Neural cell (in vitro differentiated cells): ENCODE measurements around the gene CAMK2G. TPM values are rescaled to one million over a fixed set of nuclear protein-coding genes. Genes with fewer than 3 reads are reported as not detected.

Experiments
- H2AFZ ChIP-seq: fragments of 200-600, 300-800 bp; sonication (generic), shearing (Covaris generic); 2 replicates; pipeline ENCODE4 v1.6.0; 2014; ENCODE audit warnings: low read depth, mild to moderate bottlenecking, antibody characterized with exemption, low read length, moderate library complexity
- H3F3A ChIP-seq: fragments of 200-600 bp; shearing (Covaris generic); 2 replicates; pipeline ENCODE4 v1.6.1; 2016; ENCODE audit warnings: mild to moderate bottlenecking, moderate library complexity, mixed read lengths, antibody characterized with exemption, low read length; ENCODE audit not compliant: insufficient read depth, poor library complexity, severe bottlenecking
- H3K27ac ChIP-seq: fragments of 200-600, 300-800 bp; sonication (generic), shearing (Covaris generic); 2 replicates; pipeline ENCODE4 v1.5.1; 2014; ENCODE audit warnings: mild to moderate bottlenecking, low read length, moderate library complexity
- H3K27me3 ChIP-seq: fragments of 300-800, 200-600 bp; sonication (generic), shearing (Covaris generic); 2 replicates; pipeline ENCODE4 v1.6.0; 2014; ENCODE audit warnings: mild to moderate bottlenecking, low read depth, low read length, moderate library complexity; ENCODE audit not compliant: insufficient read depth
- H3K36me3 ChIP-seq: fragments of 300-800, 200-600 bp; sonication (generic), shearing (Covaris generic); 2 replicates; pipeline ENCODE4 v1.5.1; 2014; ENCODE audit warnings: mild to moderate bottlenecking, antibody characterized with exemption, low read length, moderate library complexity; ENCODE audit not compliant: insufficient read depth
- H3K4me2 ChIP-seq: fragments of 300-800, 200-600 bp; sonication (generic), shearing (Covaris generic); 2 replicates; pipeline ENCODE4 v1.6.0; 2014; ENCODE audit warnings: mild to moderate bottlenecking, low read length
- H3K4me3 ChIP-seq: fragments of 300-800, 200-600 bp; sonication (generic), shearing (Covaris generic); 2 replicates; pipeline ENCODE4 v1.5.1; 2014; ENCODE audit warnings: mild to moderate bottlenecking, low read length, moderate library complexity
- H3K79me2 ChIP-seq: fragments of 200-600 bp; shearing (Covaris generic); replicated peaks from 2 replicates; pipeline ENCODE4 v1.6.0; 2014; ENCODE audit warnings: mild to moderate bottlenecking, low read length, moderate library complexity; ENCODE audit not compliant: insufficient read depth
- H3K9ac ChIP-seq: fragments of 300-800, 200-600 bp; sonication (generic), shearing (Covaris generic); 2 replicates; pipeline ENCODE4 v1.6.1; 2016; ENCODE audit warnings: mild to moderate bottlenecking, low read length, mixed read lengths
- H3K9me2 ChIP-seq: fragments of 200-600 bp; shearing (Covaris generic); 2 replicates; pipeline ENCODE4 v1.6.1; 2016; ENCODE audit warnings: mild to moderate bottlenecking, low read length, mixed read lengths; ENCODE audit not compliant: insufficient read depth
- H3K9me3 ChIP-seq: fragments of 200-600, 300-800 bp; sonication (generic), shearing (Covaris generic); 2 replicates; pipeline ENCODE4 v1.6.1; 2016; ENCODE audit warnings: mild to moderate bottlenecking, mixed run types, low read length, moderate library complexity, mixed read lengths
- H4K20me1 ChIP-seq: fragments of 200-600 bp; shearing (Covaris generic); 2 replicates; pipeline ENCODE4 v1.6.1; 2016; ENCODE audit warnings: mild to moderate bottlenecking, mixed run types; ENCODE audit not compliant: insufficient read depth
- CTCF ChIP-seq: fragments of 450-650 bp; IDR thresholded peaks from 2 replicates; pipeline ENCODE4 v1.5.1; 2014; ENCODE audit warnings: antibody characterized with exemption, mild to moderate bottlenecking, moderate library complexity; ENCODE audit not compliant: poor library complexity, severe bottlenecking
- EP300 ChIP-seq: fragments of 450-650 bp; conservative IDR thresholded peaks from 2 replicates; pipeline ENCODE4 v1.6.1; 2014; ENCODE audit warnings: antibody characterized with exemption, mild to moderate bottlenecking, moderate library complexity; ENCODE audit not compliant: poor library complexity, severe bottlenecking
- EZH2 ChIP-seq: fragments of 200-600, 300-800 bp; shearing (Covaris generic), sonication (generic); IDR thresholded peaks from 2 replicates; pipeline ENCODE4 v1.6.1; 2014; ENCODE audit warnings: antibody characterized with exemption, low read length, borderline replicate concordance, mild to moderate bottlenecking; ENCODE audit not compliant: insufficient read depth, poor library complexity, severe bottlenecking
- MXI1 ChIP-seq: fragments of 450-650 bp; conservative IDR thresholded peaks from 2 replicates; pipeline ENCODE4 v1.6.1; 2014; ENCODE audit warnings: antibody characterized with exemption, mild to moderate bottlenecking; ENCODE audit not compliant: poor library complexity, severe bottlenecking
- POLR2AphosphoS5 ChIP-seq: IDR thresholded peaks from 2 replicates; pipeline ENCODE4 v1.6.1; 2012
- RAD21 ChIP-seq: fragments of 450-650 bp; conservative IDR thresholded peaks from 2 replicates; pipeline ENCODE4 v1.6.1; 2014; ENCODE audit warnings: antibody characterized with exemption, mild to moderate bottlenecking, moderate library complexity
- REST ChIP-seq: IDR thresholded peaks from 2 replicates; pipeline ENCODE4 v1.6.1; 2012; ENCODE audit warnings: borderline replicate concordance
- SMC3 ChIP-seq: fragments of 450-650 bp; conservative IDR thresholded peaks from 2 replicates; pipeline ENCODE4 v1.6.1; 2014; ENCODE audit warnings: antibody characterized with exemption, mild to moderate bottlenecking, moderate library complexity; ENCODE audit not compliant: poor library complexity
- TAF1 ChIP-seq: IDR thresholded peaks from 2 replicates; pipeline ENCODE4 v1.6.1; 2012; ENCODE audit warnings: low read depth
- polyA plus RNA-seq: library from polyadenylated mRNA; depleted of rRNA; stranded (reverse); fragments of >200 nt; gene quantifications from 2 replicates; pipeline ENCODE4 v1.2.3, GENCODE V29; 2014

CAMK2G gene
- polyA plus RNA-seq, 1 donor from 2014 or later, result 55.4 TPM

- Histone ChIP-seq H3K27ac (no peak overlapping the region), H3K9me2 (no peaks in the 10 kb centered on the region), H3K9ac (no peak overlapping the region), H3K79me2 (no peaks in the 10 kb centered on the region), H3K9me3 (no peaks in the 10 kb centered on the region), H2AFZ (no peak overlapping the region), H4K20me1 (no peaks in the 10 kb centered on the region), H3K36me3 (no peaks in the 10 kb centered on the region), H3F3A (no peaks in the 10 kb centered on the region), H3K4me2 (no peak overlapping the region), H3K27me3 (no peaks in the 10 kb centered on the region), H3K4me3 (no peak overlapping the region)
- no peak for TF ChIP-seq POLR2AphosphoS5
- TF ChIP-seq SMC3, result no peak
- no peak for TF ChIP-seq CTCF
- TF ChIP-seq TAF1, result no peak
- no peak for TF ChIP-seq REST
- TF ChIP-seq EP300, result no peak
- no peak for TF ChIP-seq EZH2
- no peak for TF ChIP-seq RAD21
- no peak for TF ChIP-seq MXI1
These were observed 21.2 kb downstream of the CAMK2G start for GRCh38 chr10:73853196-73853595.

- Histone ChIP-seq H3K27me3 (no peaks in the 10 kb centered on the region), H3F3A (no peaks in the 10 kb centered on the region), H3K27ac (no peak overlapping the region), H3K9me2 (no peaks in the 10 kb centered on the region), H2AFZ (no peak overlapping the region), H4K20me1 (no peaks in the 10 kb centered on the region), H3K9me3 (no peaks in the 10 kb centered on the region), H3K4me3 (no peak overlapping the region), H3K36me3 (no peaks in the 10 kb centered on the region), H3K9ac (no peak overlapping the region), H3K79me2 (no peaks in the 10 kb centered on the region), H3K4me2 (no peak overlapping the region)
- TF ChIP-seq RAD21, result no peak
- TF ChIP-seq CTCF, result no peak
- no peak for TF ChIP-seq EZH2
- no peak for TF ChIP-seq POLR2AphosphoS5
- no peak for TF ChIP-seq TAF1
- TF ChIP-seq EP300, result no peak
- no peak for TF ChIP-seq SMC3
- TF ChIP-seq MXI1, result no peak
- TF ChIP-seq REST, result no peak
These were observed 23.4 kb downstream of the CAMK2G start for GRCh38 chr10:73850863-73851461.
